Measurements from ENCODE around the gene UHRF1. TPM values are rescaled to one million over a fixed set of nuclear protein-coding genes. Genes with fewer than 3 reads are reported as not detected.

The UHRF1 gene
- total and polyA plus RNA-seq, 2 of the 4 experiments (the other 2 are of a cell fraction) = 47.4 to 57.4 TPM

- H3K14ac ChIP-seq (replicated peaks; ENCODE audit: low read depth, low read length) = no peak overlapping the region
- H4K20me1 ChIP-seq (ENCODE audit: insufficient read depth, low read length) = peaks cover 57% of the 10 kb centered on the region
- peak overlapping the region; percentile 96 for H2AK9ac ChIP-seq (replicated peaks; ENCODE audit: low read depth, low read length, poor library complexity)
- H2AK5ac ChIP-seq (ENCODE audit: low read depth, low read length) = peak overlapping the region; percentile 43
- H3K79me1 ChIP-seq (ENCODE audit: low read depth in 1 of 2, low read length in 2 of 2) = peaks cover 0 to 65% of the 10 kb centered on the region in 2 experiments; a peak in 2 of 4 replicates
- H3K4ac ChIP-seq (ENCODE audit: low read depth, low read length) = peak overlapping the region; percentile 25
- in situ Hi-C loops (cut with MboI; ENCODE audit: low sequenced_read_pairs) = no loop called here
- ChIA-PET CTCF (interaction anchor here (1.5 kb wide), 1 partner anchor 30 kb away, joined by 3 read pairs; no protein-coding TSS in a partner anchor), POLR2A (ENCODE audit: unreplicated experiment) (interaction anchor here (0.5 kb wide), 1 partner anchor 131 kb away, joined by 3 read pairs; no protein-coding TSS in a partner anchor)
- no peak overlapping the region for H3K18ac ChIP-seq (ENCODE audit: low read depth, low read length)
- H3K27ac ChIP-seq (ENCODE audit: insufficient read depth, low read length) = no peak overlapping the region
- H3K9me3 ChIP-seq (ENCODE audit: control insufficient read depth, insufficient read depth, low read length) = no peaks in the 10 kb centered on the region
- no peak overlapping the region for H2BK120ac ChIP-seq (ENCODE audit: low read depth, low read length)
- ATAC-seq (ENCODE audit: low read depth) (no peak), DNase-seq (no peak)
- H4K5ac ChIP-seq (ENCODE audit: low read depth, low read length) = no peak overlapping the region
- peak overlapping the region; percentile 21 for H2BK5ac ChIP-seq (ENCODE audit: low read depth, low read length, poor library complexity, severe bottlenecking)
- no TSS peak for BruUV-seq (replicated peaks)
- H2AFZ ChIP-seq (replicated peaks; ENCODE audit: low read length, poor library complexity) = peak overlapping the region; percentile 71
- H3K36me3 ChIP-seq (ENCODE audit: control insufficient read depth, insufficient read depth, low read length) = no peaks in the 10 kb centered on the region
- dilution Hi-C loops (cut with HindIII; ENCODE audit: low sequenced_read_pairs, unreplicated experiment) = no loop called here
- TF ChIP-seq MAZ (IDR thresholded peaks at IDR 0.05; ENCODE audit: borderline replicate concordance, low read depth, low read length) = no peak
- TF ChIP-seq RFX5 (IDR thresholded peaks at IDR 0.05; ENCODE audit: low read depth, low read length) = no peak
- TF ChIP-seq RCOR1 (IDR thresholded peaks at IDR 0.05; ENCODE audit: insufficient replicate concordance, low read length) = no peak
- TF ChIP-seq NFE2L2 (IDR thresholded peaks at IDR 0.05; ENCODE audit: low read depth, low read length) = no peak
- TF ChIP-seq USF2 (IDR thresholded peaks at IDR 0.05; ENCODE audit: low read depth, low read length) = no peak
- TF ChIP-seq MXI1 (IDR thresholded peaks at IDR 0.05; ENCODE audit: borderline replicate concordance, low read depth, low read length) = no peak
- no peak for TF ChIP-seq FOS (IDR thresholded peaks at IDR 0.05; ENCODE audit: low read depth, low read length)
- no peak for TF ChIP-seq CHD1 (IDR thresholded peaks at IDR 0.05; ENCODE audit: low read depth, low read length)
- peaks cover 26% of the 10 kb centered on the region for H3K4me1 ChIP-seq (ENCODE audit: control insufficient read depth, insufficient read depth, low read length)
- 0 out of 2 replicates have a peak overlapping the region, but pooled peaks have one; percentile 68 for H3K9ac ChIP-seq (ENCODE audit: low read depth, low read length)
- peak overlapping the region; percentile 10; the same call in 1 of the 2 replicates for H4K91ac ChIP-seq (ENCODE audit: insufficient read depth, low read depth, low read length)
- H4K8ac ChIP-seq (ENCODE audit: low read depth in 2 of 2, low read length in 2 of 2) = no peak overlapping the region
- no peak overlapping the region for H3K56ac ChIP-seq (ENCODE audit: extremely low read depth, insufficient read depth, low read length)
- H2BK20ac ChIP-seq (ENCODE audit: low read depth, low read length) = no peak overlapping the region
- intact Hi-C loops (cut with micrococcal nuclease) = no loop called here
- WGBS, 2 experiments (ENCODE audit: extremely low coverage in 2 of 2, insufficient read length in 1 of 2) = 27% methylated on average over 2 of the region's 10 CpGs; no CpG with 5 or more reads in 1 of the 2 experiments
- no peak overlapping the region; the same call in 1 of the 2 replicates for H3K4me3 ChIP-seq (ENCODE audit: insufficient read depth, low read depth, low read length)
- H3K9me1 ChIP-seq (ENCODE audit: insufficient read depth, low read length) = peaks cover 17% of the 10 kb centered on the region
- H3K4me2 ChIP-seq (ENCODE audit: low read depth, low read length) = peak overlapping the region; percentile 97
- no peaks in the 10 kb centered on the region for H3K27me3 ChIP-seq (ENCODE audit: control insufficient read depth, insufficient read depth, low read length)
- H3K23ac ChIP-seq (ENCODE audit: low read depth, low read length) = no peak overlapping the region
- no peak overlapping the region for H2BK15ac ChIP-seq (ENCODE audit: low read depth, low read length)
Measured at GRCh38 chr19:4971424-4971793, 62.1 kb downstream of the UHRF1 start.
